Camera-type eye (tissue), 1 donor: ENCODE data around the gene PIK3AP1. TPM values are rescaled to one million over a fixed set of nuclear protein-coding genes. Genes with fewer than 3 reads are reported as not detected.

Experiments
- total RNA-seq: library from RNA; depleted of rRNA; stranded (reverse); fragments of >200 nt; gene quantifications from one replicate; pipeline ENCODE4 v1.2.3, GENCODE V29; 2014

The PIK3AP1 gene
- 5.4 TPM for total RNA-seq

GRCh38 chr10:96720422-96721206 lies at the start of gene PIK3AP1:
Gene PIK3AP1, minus strand, starts transcription at chr10:96720514. Its CDS starts 120 bp downstream, at chr10:96720394.

GRCh38 chr10:96586419-96587263 lies 133.7 kb downstream of the PIK3AP1 start, which contains the start of gene TM9SF3:
Gene TM9SF3, minus strand, starts transcription at chr10:96587012. Its CDS starts 177 bp downstream, at chr10:96586835.

Other genes starting within 250 kb of the PIK3AP1 start
- gene TLL2, start 206.6 kb downstream of the PIK3AP1 start, total RNA-seq, result 1.5 TPM
- gene TM9SF3, start 133.5 kb downstream of the PIK3AP1 start, total RNA-seq, result 121 TPM
- gene LCOR, start 111.8 kb upstream of the PIK3AP1 start, total RNA-seq, result 85.5 TPM